Caco-2 (cell line): ENCODE results near the gene CENPH. TPM values are rescaled to one million over a fixed set of nuclear protein-coding genes. Genes with fewer than 3 reads are reported as not detected.

Source experiments
- BruUV-seq: library from RNA; stranded (reverse); fragments of 400-500 nt; replicated peaks from 2 replicates; lab custom pipeline; 2021; lab: Mats Ljungman, UMichigan
- CTCF ChIA-PET: fragments of 300-600 bp; sonication (Branson Sonifier 250); formaldehyde crosslinking; loops from one replicate; lab custom pipeline; 2022; ENCODE audit warnings: antibody characterized with exemption; lab: Charles Lee
- POLR2A ChIA-PET: fragments of 300-600 bp; sonication (Branson Sonifier 250); formaldehyde crosslinking; loops from one replicate; lab custom pipeline; 2022; ENCODE audit warnings: antibody characterized with exemption; lab: Charles Lee
- DNase-seq, 2 experiments: peaks; one replicate each; pipeline versions ENCODE4 v3.0.0 to v3.0.0-alpha.2; 2020 to 2022
- H3K27me3 ChIP-seq: replicated peaks from 2 replicates; pipeline ENCODE4 v1.6.0; 2011; ENCODE audit warnings: low read length; ENCODE audit not compliant: control insufficient read depth, insufficient read depth
- H3K36me3 ChIP-seq: 2 replicates; pipeline ENCODE4 v1.5.1; 2011; ENCODE audit warnings: low read length; ENCODE audit not compliant: control insufficient read depth, insufficient read depth
- H3K4me1 ChIP-seq: fragments of 250-450 bp; sonication (Bioruptor Pico); 2 replicates; pipeline ENCODE4 v1.5.1; 2020; ENCODE audit warnings: mild to moderate bottlenecking
- H3K4me3 ChIP-seq: 2 replicates; pipeline ENCODE4 v1.5.1; 2011; ENCODE audit warnings: low read depth, mild to moderate bottlenecking, control low read depth, low read length
- H3K9me3 ChIP-seq: fragments of 250-450 bp; sonication (Bioruptor Pico); 2 replicates; pipeline ENCODE4 v1.5.1; 2020; ENCODE audit warnings: mild to moderate bottlenecking, moderate library complexity
- H3K27ac Mint-ChIP-seq: one replicate; pipeline ENCODE4 v1.8.0; 2022; ENCODE audit warnings: mixed read lengths; ENCODE audit not compliant: unreplicated experiment
- H3K27me3 Mint-ChIP-seq: one replicate; pipeline ENCODE4 v1.8.0; 2022; ENCODE audit warnings: mixed read lengths; ENCODE audit not compliant: insufficient read depth, unreplicated experiment
- H3K36me3 Mint-ChIP-seq: one replicate; pipeline ENCODE4 v1.8.0; 2022; ENCODE audit warnings: mild to moderate bottlenecking, mixed read lengths; ENCODE audit not compliant: insufficient read depth, unreplicated experiment
- H3K4me1 Mint-ChIP-seq: one replicate; pipeline ENCODE4 v1.8.0; 2022; ENCODE audit warnings: low read depth, mixed read lengths; ENCODE audit not compliant: unreplicated experiment
- H3K4me3 Mint-ChIP-seq: one replicate; pipeline ENCODE4 v1.8.0; 2022; ENCODE audit warnings: mild to moderate bottlenecking, moderate library complexity, mixed read lengths; ENCODE audit not compliant: unreplicated experiment
- H3K9me3 Mint-ChIP-seq: one replicate; pipeline ENCODE4 v1.8.0; 2022; ENCODE audit warnings: mixed read lengths; ENCODE audit not compliant: unreplicated experiment
- CTCF ChIP-seq, 2 experiments: fragments of 200-600 bp in 1 of 2; IDR thresholded peaks; 1 replicate in 1 of 2; 2 replicates in 1 of 2; pipeline versions ENCODE4 v1.5.1 to v1.8.0; 2011 to 2022; ENCODE audit warnings: antibody characterized with exemption in 1 of 2, control low read depth in 1 of 2, inconsistent platforms in 1 of 2, low read depth in 1 of 2, low read length in 1 of 2, mild to moderate bottlenecking in 1 of 2, moderate library complexity in 1 of 2; ENCODE audit not compliant: insufficient read depth in 1 of 2, severe bottlenecking in 1 of 2, unreplicated experiment in 1 of 2
- intact Hi-C: fragments of 100-400 bp; cut with micrococcal nuclease; formaldehyde crosslinking; loops from one replicate; pipeline ENCODE4 v1.10.0; 2022; ENCODE audit not compliant: unreplicated experiment
- total RNA-seq: library from RNA; stranded (reverse); gene quantifications from 2 replicates; pipeline ENCODE4 v1.2.3, GENCODE V29; 2022

Gene CENPH
- total RNA-seq, 1 experiment from 2014 or later: 30.2 TPM

- H3K4me1 ChIP-seq: no peaks in the 10 kb centered on the region
- Mint-ChIP-seq H3K4me3 (no peak overlapping the region), H3K36me3 (peaks cover 4% of the 10 kb centered on the region), H3K27ac (no peak overlapping the region), H3K27me3 (no peaks in the 10 kb centered on the region), H3K4me1 (no peaks in the 10 kb centered on the region), H3K9me3 (peaks cover 7% of the 10 kb centered on the region)
- no peaks in the 10 kb centered on the region for H3K9me3 ChIP-seq
- no peak for TF ChIP-seq CTCF (IDR thresholded peaks at IDR 0.05; ENCODE audit: insufficient read depth in 1 of 2, low read depth in 1 of 2, low read length in 1 of 2, severe bottlenecking in 1 of 2, unreplicated experiment in 1 of 2)
- ChIA-PET POLR2A (no interaction called here), CTCF (interaction anchor here (0.6 kb wide), 1 partner anchor 114 kb away, joined by 3 read pairs; no protein-coding TSS in a partner anchor)
- no peaks in the 10 kb centered on the region for H3K27me3 ChIP-seq
- H3K4me3 ChIP-seq: no peak overlapping the region
- DNase-seq: no peak
- intact Hi-C loops: no loop called here
- BruUV-seq: no TSS peak
- no peaks in the 10 kb centered on the region for H3K36me3 ChIP-seq
Measured at GRCh38 chr5:69148981-69149675, 40.3 kb upstream of the CENPH start.

- no peak for TF ChIP-seq CTCF (IDR thresholded peaks at IDR 0.05; ENCODE audit: insufficient read depth in 1 of 2, low read depth in 1 of 2, low read length in 1 of 2, severe bottlenecking in 1 of 2, unreplicated experiment in 1 of 2)
- CTCF ChIA-PET: interaction anchor here (0.6 kb wide), 1 partner anchor 115 kb away, joined by 3 read pairs; no protein-coding TSS in a partner anchor
Measured at GRCh38 chr5:69149676-69150010, 39.7 kb upstream of the CENPH start.

GRCh38 chr5:69152731-69153130 is 36.7 kb upstream of the CENPH start:
- no peak for DNase-seq
- Mint-ChIP-seq H3K27ac (no peak overlapping the region), H3K36me3 (peaks cover 4% of the 10 kb centered on the region), H3K9me3 (peaks cover 3% of the 10 kb centered on the region), H3K4me1 (no peaks in the 10 kb centered on the region), H3K4me3 (no peak overlapping the region), H3K27me3 (no peaks in the 10 kb centered on the region)
- ChIA-PET POLR2A (no interaction called here), CTCF (no interaction called here)
- H3K27me3 ChIP-seq: no peaks in the 10 kb centered on the region
- TF ChIP-seq CTCF (IDR thresholded peaks at IDR 0.05; ENCODE audit: insufficient read depth in 1 of 2, low read depth in 1 of 2, low read length in 1 of 2, severe bottlenecking in 1 of 2, unreplicated experiment in 1 of 2): no peak
- H3K36me3 ChIP-seq: no peaks in the 10 kb centered on the region
- BruUV-seq: no TSS peak
- no peak overlapping the region for H3K4me3 ChIP-seq
- intact Hi-C loops: no loop called here
- H3K9me3 ChIP-seq: no peaks in the 10 kb centered on the region
- no peaks in the 10 kb centered on the region for H3K4me1 ChIP-seq

More at GRCh38 chr5:69149676-69150010, 39.7 kb upstream of the CENPH start:
- Mint-ChIP-seq H3K4me1 (no peaks in the 10 kb centered on the region), H3K36me3 (peaks cover 4% of the 10 kb centered on the region), H3K4me3 (no peak overlapping the region), H3K27me3 (no peaks in the 10 kb centered on the region), H3K9me3 (peaks cover 7% of the 10 kb centered on the region), H3K27ac (no peak overlapping the region)
- DNase-seq: no peak
- H3K9me3 ChIP-seq: no peaks in the 10 kb centered on the region
- H3K4me1 ChIP-seq: no peaks in the 10 kb centered on the region
- no peaks in the 10 kb centered on the region for H3K27me3 ChIP-seq
- intact Hi-C loops: no loop called here
- POLR2A ChIA-PET: no interaction called here
- H3K36me3 ChIP-seq: no peaks in the 10 kb centered on the region
- H3K4me3 ChIP-seq: no peak overlapping the region
- BruUV-seq: no TSS peak
